ENCODE results near the gene PROX1. TPM values are rescaled to one million over a fixed set of nuclear protein-coding genes. Genes with fewer than 3 reads are reported as not detected.

Gene PROX1
- 0.06 to 0.21 TPM (median 0.16 TPM) in 4 of 5 replicates, not detected in the other for total RNA-seq (2022; extraction: Qiagen RNA extraction; ENCODE audit: low read depth)

GRCh38 chr1:213987927-213988506 lies at the start of gene PROX1:
Gene PROX1 (plus strand): TSS chr1:213987973. CDS start chr1:213996536, 8,563 bp downstream.

